Sigmoid colon (tissue), 7 donors: ENCODE measurements around the gene PROX1. TPM values are rescaled to one million over a fixed set of nuclear protein-coding genes. Genes with fewer than 3 reads are reported as not detected.

Source experiments
- DNase-seq: peaks from one replicate; pipeline ENCODE4 v3.0.0-alpha.2; 2019
- H3K27ac ChIP-seq, 4 donors: fragments of 200-600 bp; sonication (generic); one replicate each; pipeline ENCODE4 v1.5.1; 2016 to 2019; ENCODE audit warnings: mild to moderate bottlenecking in 1 of 4
- H3K27me3 ChIP-seq, 3 donors: fragments of 200-600 bp; sonication (generic); one replicate each; pipeline ENCODE4 v1.5.1; 2019; ENCODE audit warnings: mild to moderate bottlenecking in 1 of 3
- H3K36me3 ChIP-seq, 4 donors: fragments of 200-600 bp; sonication (generic); one replicate each; pipeline ENCODE4 v1.5.1; 2016 to 2019
- H3K4me1 ChIP-seq, 4 donors: fragments of 200-600 bp; sonication (generic); one replicate each; pipeline ENCODE4 v1.5.1; 2017 to 2019
- H3K4me3 ChIP-seq, 4 donors: fragments of 200-600 bp; sonication (generic); one replicate each; pipeline ENCODE4 v1.5.1; 2017 to 2019; ENCODE audit warnings: mild to moderate bottlenecking in 2 of 4, moderate library complexity in 1 of 4
- H3K9me3 ChIP-seq, 4 donors: fragments of 200-600 bp in 3 of 4; sonication (generic) in 3 of 4; one replicate each; pipeline versions ENCODE4 v1.5.1 to v1.6.1; 2013 to 2019
- CTCF ChIP-seq, 4 experiments: fragments of 450-650 bp in 3 of 4; fragments of 200-600 bp in 1 of 4; IDR thresholded peaks; one replicate each; pipeline ENCODE4 v1.5.1; 2016 to 2019; ENCODE audit warnings: antibody characterized with exemption in 4 of 4, mild to moderate bottlenecking in 3 of 4, moderate library complexity in 2 of 4
- EP300 ChIP-seq, 4 donors: sonication (generic); formaldehyde crosslinking; IDR thresholded peaks; one replicate each; pipeline ENCODE4 v1.6.1; 2017; ENCODE audit warnings: antibody characterized with exemption in 4 of 4
- POLR2A ChIP-seq, 2 donors: fragments of 450-650 bp; IDR thresholded peaks; one replicate each; pipeline ENCODE4 v1.6.1; 2016; ENCODE audit warnings: antibody characterized with exemption in 2 of 2, mild to moderate bottlenecking in 2 of 2, moderate library complexity in 2 of 2
- POLR2AphosphoS5 ChIP-seq, 4 donors: sonication (generic); formaldehyde crosslinking; IDR thresholded peaks; one replicate each; pipeline ENCODE4 v1.6.1; 2017; ENCODE audit warnings: antibody characterized with exemption in 4 of 4
- WGBS, 2 donors: extraction: QIAGEN DNeasy Blood & Tissue Kit; methylation state at CpG; one replicate each; pipeline ENCODE4 v1.1.7; 2013; 5-methylcytosine and 5-hydroxymethylcytosine counted together
- intact Hi-C: fragments of 100-400 bp; cut with DNase I; formaldehyde crosslinking; loops from one replicate; pipeline ENCODE4 v1.15.1; 2023
- polyA plus RNA-seq, 3 donors: library from polyadenylated mRNA; stranded (reverse); fragments of 200-250 nt; gene quantifications; one replicate each; pipeline ENCODE4 v1.2.3, GENCODE V29; 2013
- total RNA-seq, 4 donors: library from RNA; depleted of rRNA; stranded (reverse); fragments of >200 nt; gene quantifications; one replicate each; pipeline ENCODE4 v1.1.0, GENCODE V29; 2016
- donor health status: healthy with polysubstance abuse.
- donor health status: Bipolar disorder and iron deficiency.
- donor health status: healthy.

PROX1 gene
- total and polyA plus RNA-seq, 7 donors = 1.4 to 7.7 (median 5.4) TPM

GRCh38 chr1:214009423-214010196 lies 21.8 kb downstream of the PROX1 start:
- Histone ChIP-seq H3K27me3 (no peaks in the 10 kb centered on the region), H3K4me3 (no peak overlapping the region), H3K9me3 (no peaks in the 10 kb centered on the region), H3K4me1 (no peaks in the 10 kb centered on the region), H3K36me3 (no peaks in the 10 kb centered on the region), H3K27ac (no peak overlapping the region)
- WGBS, 2 donors = 81 to 91% methylated on average over 14 of the region's 14 CpGs
- TF ChIP-seq POLR2AphosphoS5 (IDR thresholded peaks at IDR 0.05) = no peak
- no peak for TF ChIP-seq POLR2A (IDR thresholded peaks at IDR 0.05)
- TF ChIP-seq CTCF (IDR thresholded peaks at IDR 0.05) = no peak
- TF ChIP-seq EP300 (IDR thresholded peaks at IDR 0.05) = no peak
- intact Hi-C loops = no loop called here
- no peak for DNase-seq

GRCh38 chr1:214010197-214010573 lies 22.4 kb downstream of the PROX1 start:
- Histone ChIP-seq H3K36me3 (no peaks in the 10 kb centered on the region), H3K27ac (no peak overlapping the region), H3K4me1 (no peaks in the 10 kb centered on the region), H3K9me3 (no peaks in the 10 kb centered on the region), H3K27me3 (no peaks in the 10 kb centered on the region), H3K4me3 (no peak overlapping the region)
- 84 to 89% methylated on average over 1 of the region's 1 CpG for WGBS, 2 donors
- intact Hi-C loops = no loop called here
- DNase-seq = no peak
- TF ChIP-seq EP300 (IDR thresholded peaks at IDR 0.05) (no peak), POLR2AphosphoS5 (IDR thresholded peaks at IDR 0.05) (no peak), CTCF (IDR thresholded peaks at IDR 0.05) (no peak), POLR2A (IDR thresholded peaks at IDR 0.05) (no peak)

GRCh38 chr1:214010717-214011116 lies 22.9 kb downstream of the PROX1 start:
- Histone ChIP-seq H3K36me3 (no peaks in the 10 kb centered on the region), H3K9me3 (no peaks in the 10 kb centered on the region), H3K27me3 (no peaks in the 10 kb centered on the region), H3K4me1 (no peaks in the 10 kb centered on the region), H3K4me3 (no peak overlapping the region), H3K27ac (no peak overlapping the region)
- DNase-seq = no peak
- WGBS, 2 donors = 95 to 96% methylated on average over 2 of the region's 2 CpGs
- TF ChIP-seq POLR2AphosphoS5 (IDR thresholded peaks at IDR 0.05) = no peak
- no peak for TF ChIP-seq CTCF (IDR thresholded peaks at IDR 0.05)
- TF ChIP-seq EP300 (IDR thresholded peaks at IDR 0.05) = no peak
- TF ChIP-seq POLR2A (IDR thresholded peaks at IDR 0.05) = no peak
- intact Hi-C loops = no loop called here

GRCh38 chr1:214012418-214012817 lies 24.6 kb downstream of the PROX1 start:
- 37 to 45% methylated on average over 2 of the region's 2 CpGs for WGBS, 2 donors
- Histone ChIP-seq H3K27me3 (no peaks in the 10 kb centered on the region), H3K4me1 (no peaks in the 10 kb centered on the region), H3K36me3 (no peaks in the 10 kb centered on the region), H3K27ac (no peak overlapping the region), H3K9me3 (no peaks in the 10 kb centered on the region), H3K4me3 (no peak overlapping the region)
- intact Hi-C loops = no loop called here
- DNase-seq = no peak
- TF ChIP-seq CTCF (IDR thresholded peaks at IDR 0.05) = no peak
- TF ChIP-seq POLR2A (IDR thresholded peaks at IDR 0.05) = no peak
- TF ChIP-seq EP300 (IDR thresholded peaks at IDR 0.05) = no peak
- TF ChIP-seq POLR2AphosphoS5 (IDR thresholded peaks at IDR 0.05) = no peak
